H1 (cell line): ENCODE data around the gene LIMK2. TPM values are rescaled to one million over a fixed set of nuclear protein-coding genes. Genes with fewer than 3 reads are reported as not detected.

Source experiments
- BRCA1 ChIP-seq: IDR thresholded peaks from 2 replicates; pipeline ENCODE4 v1.6.1; 2012; ENCODE audit warnings: low read depth, low read length, improper control_type of control experiment
- CBX8 ChIP-seq: fragments of 300-800, 300-1000 bp; sonication (generic); IDR thresholded peaks from 2 replicates; pipeline ENCODE4 v1.7.1; 2016; ENCODE audit warnings: low read depth, low read length, borderline replicate concordance
- CHD2 ChIP-seq: IDR thresholded peaks from 2 replicates; pipeline ENCODE4 v1.6.1; 2012; ENCODE audit warnings: low read length, improper control_type of control experiment
- CHD7 ChIP-seq: fragments of 300-600 bp; sonication (generic); IDR thresholded peaks from 2 replicates; pipeline ENCODE4 v1.7.1; 2012; ENCODE audit warnings: low read length, moderate library complexity, mild to moderate bottlenecking, inconsistent platforms; ENCODE audit not compliant: insufficient replicate concordance
- JUND ChIP-seq: IDR thresholded peaks from 2 replicates; pipeline ENCODE4 v1.6.1; 2011; ENCODE audit warnings: mild to moderate bottlenecking, improper control_type of control experiment, low read length
- KDM5A ChIP-seq: fragments of 200-600 bp; IDR thresholded peaks from 2 replicates; pipeline ENCODE4 v1.7.1; 2012; ENCODE audit warnings: mild to moderate bottlenecking, low read length, inconsistent platforms, mixed read lengths
- MAFK ChIP-seq: IDR thresholded peaks from 2 replicates; pipeline ENCODE4 v1.6.1; 2012; ENCODE audit warnings: low read depth, mild to moderate bottlenecking, improper control_type of control experiment, low read length
- SIRT6 ChIP-seq: IDR thresholded peaks from one replicate; pipeline ENCODE4 v1.7.1; 2012; ENCODE audit warnings: low read length, inconsistent platforms
- SP4 ChIP-seq: IDR thresholded peaks from 2 replicates; pipeline ENCODE4 v1.6.1; 2012; ENCODE audit warnings: low read length, inconsistent platforms
- TCF12 ChIP-seq: IDR thresholded peaks from 2 replicates; pipeline ENCODE4 v1.6.1; 2011; ENCODE audit warnings: low read depth, mild to moderate bottlenecking, low read length
- YY1 ChIP-seq: IDR thresholded peaks from 2 replicates; pipeline ENCODE4 v1.6.1; 2011; ENCODE audit warnings: low read depth, mild to moderate bottlenecking, low read length
- polyA plus RNA-seq, 7 experiments: library from polyadenylated mRNA; depleted of rRNA in 3 of 7; stranded (reverse) in 5 of 7; unstranded in 2 of 7; fragments of >200 nt in 5 of 7; fragments of 200-250 nt in 2 of 7; gene quantifications; 1 replicate in 5 of 7; 2 replicates in 1 of 7; 4 replicates in 1 of 7; pipeline versions ENCODE4 v1.2.1 to v1.2.3, GENCODE V29; 2011 to 2013; ENCODE audit warnings: missing spikeins in 2 of 7, mixed read lengths in 2 of 7
- total RNA-seq: library from RNA; stranded (reverse); fragmentation: NEBNext Ultra II Directional; extraction: Animal tissue kit (Norgen Biotek cat#: 25700); gene quantifications from 2 replicates; pipeline ENCODE4 v1.2.1, GENCODE V29; 2021

The LIMK2 gene
- total and polyA plus RNA-seq, 2 of the 8 experiments (the other 6 are each of a cell fraction or from before 2014, with no cell fraction given) = 13.2 to 37.6 TPM

- TF ChIP-seq CHD7 (no peak), CHD2 (no peak), CBX8 (no peak), TCF12 (no peak), MAFK (no peak), YY1 (no peak), JUND (no peak), SIRT6 (no peak), SP4 (no peak), KDM5A (no peak), BRCA1 (no peak)
These were observed 32.8 kb upstream of the LIMK2 start (continued) for GRCh38 chr22:31179345-31179744.
